CD8-positive, alpha-beta memory T cell (primary cell): Measurements from ENCODE around the gene IL21R. TPM values are rescaled to one million over a fixed set of nuclear protein-coding genes. Genes with fewer than 3 reads are reported as not detected.

Experiments
- CTCF ChIA-PET: fragments of 350-600 bp; sonication (Branson Sonifier 250); formaldehyde crosslinking; loops from one replicate; lab custom pipeline; 2021; ENCODE audit warnings: antibody characterized with exemption; lab: Charles Lee
- POLR2A ChIA-PET: fragments of 350-600 bp; sonication (Branson Sonifier 250); formaldehyde crosslinking; loops from one replicate; lab custom pipeline; 2021; ENCODE audit warnings: antibody characterized with exemption; lab: Charles Lee
- DNase-seq, 5 donors: peaks; one replicate each; pipeline versions ENCODE4 v3.0.0 to v3.0.0-alpha.2; 2020 to 2022; ENCODE audit warnings: mixed read lengths in 1 of 5
- H3K27ac ChIP-seq: one replicate; pipeline ENCODE4 v1.7.0; 2013; ENCODE audit warnings: low read depth, mild to moderate bottlenecking, low read length, moderate library complexity
- H3K27me3 ChIP-seq: 2 replicates; pipeline ENCODE4 v1.7.0; 2013; ENCODE audit warnings: low read length, mild to moderate bottlenecking; ENCODE audit not compliant: insufficient read depth, poor library complexity, severe bottlenecking
- H3K36me3 ChIP-seq: 2 replicates; pipeline ENCODE4 v1.7.0; 2013; ENCODE audit warnings: mild to moderate bottlenecking, low read length, moderate library complexity; ENCODE audit not compliant: insufficient read depth
- H3K4me1 ChIP-seq: 2 replicates; pipeline ENCODE4 v1.7.0; 2013; ENCODE audit warnings: mild to moderate bottlenecking, low read length, moderate library complexity; ENCODE audit not compliant: insufficient read depth
- H3K4me3 ChIP-seq: 2 replicates; pipeline ENCODE4 v1.7.0; 2013; ENCODE audit warnings: mild to moderate bottlenecking, low read length
- H3K9me3 ChIP-seq: 2 replicates; pipeline ENCODE4 v1.7.0; 2013; ENCODE audit warnings: mild to moderate bottlenecking, low read length
- H3K27ac Mint-ChIP-seq, 8 donors: one replicate each; pipeline ENCODE4 v1.8.0; 2020 to 2021; ENCODE audit warnings: mixed read lengths in 8 of 8, mild to moderate bottlenecking in 6 of 8, inconsistent platforms in 3 of 8, moderate library complexity in 3 of 8
- H3K27me3 Mint-ChIP-seq, 2 donors: one replicate each; pipeline ENCODE4 v1.8.0; 2020 to 2021; ENCODE audit warnings: mixed read lengths in 2 of 2, mild to moderate bottlenecking in 1 of 2, moderate library complexity in 1 of 2
- H3K36me3 Mint-ChIP-seq, 3 donors: one replicate each; pipeline ENCODE4 v1.8.0; 2020 to 2021; ENCODE audit warnings: mixed read lengths in 3 of 3, inconsistent platforms in 1 of 3, mild to moderate bottlenecking in 1 of 3
- H3K4me1 Mint-ChIP-seq, 3 donors: one replicate each; pipeline ENCODE4 v1.8.0; 2020 to 2021; ENCODE audit warnings: mixed read lengths in 3 of 3, inconsistent platforms in 1 of 3, mild to moderate bottlenecking in 1 of 3
- H3K4me3 Mint-ChIP-seq, 7 donors: one replicate each; pipeline ENCODE4 v1.8.0; 2020 to 2021; ENCODE audit warnings: mixed read lengths in 7 of 7, mild to moderate bottlenecking in 6 of 7, moderate library complexity in 4 of 7, inconsistent platforms in 2 of 7
- H3K9me3 Mint-ChIP-seq, 5 donors: one replicate each; pipeline ENCODE4 v1.8.0; 2020 to 2022; ENCODE audit warnings: mixed read lengths in 5 of 5, mild to moderate bottlenecking in 3 of 5, moderate library complexity in 2 of 5, inconsistent platforms in 1 of 5
- polyA plus RNA-seq: library from polyadenylated mRNA; unstranded; fragments of 300-500 nt; fragmentation: Illumina TruSeq; gene quantifications from one replicate; pipeline ENCODE4 v1.2.3, GENCODE V29; 2021
- total RNA-seq, 2 experiments: library from RNA; stranded (reverse); gene quantifications; one replicate each; pipeline ENCODE4 v1.2.3, GENCODE V29; 2021

The IL21R gene
- total and polyA plus RNA-seq, 3 experiments from 2014 or later, result 53.7 to 84.5 (median 80.5) TPM

- H3K4me3 ChIP-seq, result no peak overlapping the region
- Mint-ChIP-seq H3K9me3 (no peaks in the 10 kb centered on the region), H3K27me3 (peaks cover 0 to 1% of the 10 kb centered on the region in 2 donors), H3K27ac (peak overlapping the region in 2 of 8 donors; percentile 3 to 30), H3K4me3 (no peak overlapping the region), H3K4me1 (no peaks in the 10 kb centered on the region), H3K36me3 (peaks cover 5 to 92% (median 28%) of the 10 kb centered on the region in 3 donors)
- no peak for DNase-seq
- peaks cover 42% of the 10 kb centered on the region for H3K36me3 ChIP-seq
- no peaks in the 10 kb centered on the region for H3K9me3 ChIP-seq
- ChIA-PET POLR2A (no interaction called here), CTCF (no interaction called here)
- no peaks in the 10 kb centered on the region for H3K27me3 ChIP-seq
- no peak overlapping the region for H3K27ac ChIP-seq
- no peaks in the 10 kb centered on the region for H3K4me1 ChIP-seq
Measured at GRCh38 chr16:27476240-27476639, 74.3 kb downstream of the IL21R start.

DNA sequence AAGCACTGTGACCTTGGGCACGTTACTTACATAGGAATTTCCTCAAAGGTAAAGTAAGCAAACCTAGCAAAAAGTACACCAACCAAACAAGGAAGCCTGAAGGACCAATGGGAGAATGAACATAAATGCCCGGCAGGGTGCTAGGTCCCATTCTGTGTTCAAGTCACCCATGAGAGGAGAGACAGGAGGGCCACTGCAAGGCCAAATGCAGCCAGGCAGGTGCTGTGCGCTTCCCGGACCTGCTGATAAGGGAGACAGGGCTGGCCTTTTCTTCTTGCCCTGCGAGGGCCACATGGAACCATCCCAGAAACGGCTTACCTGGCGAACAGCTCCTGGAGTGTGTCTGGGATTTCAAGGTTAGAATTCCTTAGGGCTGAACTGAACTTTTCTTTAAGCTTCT, 78.8 kb downstream of the IL21R start:
- Mint-ChIP-seq H3K36me3 (peaks cover 15 to 96% (median 42%) of the 10 kb centered on the region in 3 donors), H3K27ac (peak overlapping the region in 3 of 8 donors; percentile 2 to 50 (median 47)), H3K4me3 (no peak overlapping the region), H3K9me3 (no peaks in the 10 kb centered on the region), H3K27me3 (peaks cover 0 to 1% of the 10 kb centered on the region in 2 donors), H3K4me1 (no peaks in the 10 kb centered on the region)
- peaks cover 59% of the 10 kb centered on the region for H3K36me3 ChIP-seq
- ChIA-PET CTCF (no interaction called here), POLR2A (no interaction called here)
- no peak overlapping the region for H3K27ac ChIP-seq
- DNase-seq, result no peak
- H3K4me3 ChIP-seq, result no peak overlapping the region
- no peaks in the 10 kb centered on the region for H3K9me3 ChIP-seq
- no peaks in the 10 kb centered on the region for H3K27me3 ChIP-seq
- H3K4me1 ChIP-seq, result no peaks in the 10 kb centered on the region

DNA sequence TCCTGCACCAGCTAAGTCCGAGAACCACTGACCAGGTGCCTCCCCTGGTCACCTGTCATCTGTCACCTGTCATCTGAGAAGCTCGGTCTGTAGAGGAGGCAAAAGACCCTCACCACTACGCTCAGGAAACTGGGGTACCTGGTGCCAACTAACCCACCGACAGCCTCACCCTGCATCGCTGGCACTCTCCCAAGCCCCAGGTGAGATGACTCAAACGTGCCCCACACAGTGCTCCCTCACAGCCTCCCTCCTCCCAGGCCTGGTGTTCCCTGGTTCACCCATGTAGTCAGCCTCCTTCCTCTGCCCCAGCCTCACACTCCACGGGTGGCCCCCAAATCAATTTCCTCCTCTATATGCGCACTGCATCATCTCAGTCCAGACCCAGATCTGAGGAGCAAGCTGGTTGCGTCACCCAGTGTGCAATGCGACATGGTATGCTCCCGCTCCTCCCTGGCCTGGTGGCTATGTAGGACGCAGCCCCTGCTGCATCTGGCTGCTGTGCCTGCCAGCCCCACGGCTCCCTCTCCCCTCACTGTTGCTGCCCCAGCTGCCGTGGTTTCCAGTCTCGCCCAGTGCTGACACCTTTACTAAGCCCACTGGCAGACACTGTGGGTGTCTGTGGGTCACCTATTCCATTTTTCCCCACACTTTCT, 79.4 kb downstream of the IL21R start:
- H3K9me3 Mint-ChIP-seq, result no peaks in the 10 kb centered on the region
- no peaks in the 10 kb centered on the region for H3K9me3 ChIP-seq
- H3K27me3 ChIP-seq, result no peaks in the 10 kb centered on the region
- peak overlapping the region in 3 of 8 donors; percentile 17 to 96 (median 50) for H3K27ac Mint-ChIP-seq
- DNase-seq, result no peak
- H3K4me3 Mint-ChIP-seq, result no peak overlapping the region
- peaks cover 0 to 1% of the 10 kb centered on the region in 2 donors for H3K27me3 Mint-ChIP-seq
- H3K36me3 ChIP-seq, result peaks cover 59% of the 10 kb centered on the region
- ChIA-PET CTCF (interaction anchor here (1.1 kb wide), 1 partner anchor 18 kb away, joined by 3 read pairs; no protein-coding TSS in a partner anchor), POLR2A (no interaction called here)
- H3K36me3 Mint-ChIP-seq, result peaks cover 15 to 96% (median 38%) of the 10 kb centered on the region in 3 donors
- no peak overlapping the region for H3K27ac ChIP-seq
- no peaks in the 10 kb centered on the region for H3K4me1 Mint-ChIP-seq
- no peaks in the 10 kb centered on the region for H3K4me1 ChIP-seq
- no peak overlapping the region for H3K4me3 ChIP-seq

DNA sequence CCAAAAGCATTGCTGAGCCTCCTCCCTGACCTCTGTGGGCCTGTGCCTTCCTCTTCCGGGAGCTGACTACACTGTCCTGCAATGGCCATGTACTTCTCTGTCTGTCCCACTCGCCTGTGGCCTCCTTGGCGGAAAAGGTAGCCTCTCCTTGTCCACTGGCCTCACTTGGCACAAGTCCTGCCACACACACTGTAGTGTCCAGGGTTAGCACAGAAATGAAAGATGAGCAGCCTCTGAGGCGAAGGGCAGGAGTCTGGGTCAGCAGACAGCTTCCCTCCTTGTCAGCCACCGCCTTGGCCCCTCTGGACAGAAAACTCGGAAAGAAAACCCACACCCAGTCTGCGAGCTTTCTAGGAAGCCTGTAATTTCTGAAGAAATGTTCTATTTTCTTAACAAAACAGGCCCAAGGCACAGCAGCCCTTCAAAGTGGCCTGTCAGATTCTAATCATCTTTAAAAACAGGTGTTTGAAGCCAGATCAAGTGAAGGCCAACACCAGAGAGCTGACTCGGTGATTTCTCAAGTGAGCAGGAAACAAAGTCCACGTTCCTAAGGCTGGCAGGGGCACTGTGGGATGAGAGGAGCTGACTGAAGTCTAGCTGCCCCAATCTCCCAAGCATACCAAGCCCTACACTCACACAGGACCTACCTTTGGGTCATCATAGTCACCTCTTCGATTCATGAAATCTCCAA, 80.6 kb downstream of the IL21R start:
- Histone ChIP-seq H3K9me3 (no peaks in the 10 kb centered on the region), H3K27me3 (no peaks in the 10 kb centered on the region), H3K4me1 (no peaks in the 10 kb centered on the region), H3K27ac (no peak overlapping the region), H3K36me3 (peaks cover 57% of the 10 kb centered on the region), H3K4me3 (no peak overlapping the region)
- no peak overlapping the region for H3K4me3 Mint-ChIP-seq
- peak overlapping the region in 2 of 8 donors; percentile 51 to 59 for H3K27ac Mint-ChIP-seq
- ChIA-PET CTCF (interaction anchor here (1.2 kb wide), 1 partner anchor 20 kb away, joined by 3 read pairs; no protein-coding TSS in a partner anchor), POLR2A (no interaction called here)
- peaks cover 21 to 95% (median 36%) of the 10 kb centered on the region in 3 donors for H3K36me3 Mint-ChIP-seq
- no peak for DNase-seq
- peaks cover 0 to 1% of the 10 kb centered on the region in 2 donors for H3K27me3 Mint-ChIP-seq
- H3K9me3 Mint-ChIP-seq, result no peaks in the 10 kb centered on the region
- H3K4me1 Mint-ChIP-seq, result no peaks in the 10 kb centered on the region

GRCh38 chr16:27483088-27483437, 81.1 kb downstream of the IL21R start:
- H3K27ac Mint-ChIP-seq, result no peak overlapping the region
- H3K27ac ChIP-seq, result no peak overlapping the region
- CTCF ChIA-PET, result interaction anchor here (1.2 kb wide), 1 partner anchor 20 kb away, joined by 3 read pairs; no protein-coding TSS in a partner anchor

GRCh38 chr16:27483624-27484023, 81.7 kb downstream of the IL21R start:
- ChIA-PET POLR2A (no interaction called here), CTCF (interaction anchor here (1.2 kb wide), 1 partner anchor 21 kb away, joined by 3 read pairs; no protein-coding TSS in a partner anchor)
- Mint-ChIP-seq H3K27ac (peak overlapping the region in 1 of 8 donors; percentile 77), H3K9me3 (no peaks in the 10 kb centered on the region), H3K4me1 (no peaks in the 10 kb centered on the region), H3K27me3 (peaks cover 0 to 1% of the 10 kb centered on the region in 2 donors), H3K36me3 (peaks cover 28 to 94% (median 37%) of the 10 kb centered on the region in 3 donors), H3K4me3 (no peak overlapping the region)
- no peaks in the 10 kb centered on the region for H3K9me3 ChIP-seq
- no peak overlapping the region for H3K4me3 ChIP-seq
- H3K4me1 ChIP-seq, result no peaks in the 10 kb centered on the region
- no peak overlapping the region for H3K27ac ChIP-seq
- H3K36me3 ChIP-seq, result peaks cover 66% of the 10 kb centered on the region
- H3K27me3 ChIP-seq, result no peaks in the 10 kb centered on the region
- DNase-seq, result no peak

More at GRCh38 chr16:27483088-27483437, 81.1 kb downstream of the IL21R start:
- no peaks in the 10 kb centered on the region for H3K9me3 Mint-ChIP-seq
- H3K36me3 Mint-ChIP-seq, result peaks cover 25 to 94% (median 37%) of the 10 kb centered on the region in 3 donors
- POLR2A ChIA-PET, result no interaction called here
- no peaks in the 10 kb centered on the region for H3K4me1 ChIP-seq
- H3K36me3 ChIP-seq, result peaks cover 60% of the 10 kb centered on the region
- DNase-seq, result no peak
- H3K27me3 ChIP-seq, result no peaks in the 10 kb centered on the region
- no peaks in the 10 kb centered on the region for H3K9me3 ChIP-seq
- H3K4me3 ChIP-seq, result no peak overlapping the region
- no peak overlapping the region for H3K4me3 Mint-ChIP-seq
- H3K27me3 Mint-ChIP-seq, result peaks cover 0 to 1% of the 10 kb centered on the region in 2 donors
- no peaks in the 10 kb centered on the region for H3K4me1 Mint-ChIP-seq

- Histone ChIP-seq H3K36me3 (peaks cover 75% of the 10 kb centered on the region), H3K4me3 (no peak overlapping the region), H3K9me3 (no peaks in the 10 kb centered on the region), H3K4me1 (no peaks in the 10 kb centered on the region), H3K27me3 (no peaks in the 10 kb centered on the region), H3K27ac (no peak overlapping the region)
- H3K36me3 Mint-ChIP-seq, result peaks cover 28 to 97% (median 42%) of the 10 kb centered on the region in 3 donors
- no peaks in the 10 kb centered on the region for H3K4me1 Mint-ChIP-seq
- peak overlapping the region in 3 of 8 donors; percentile 44 to 69 (median 52) for H3K27ac Mint-ChIP-seq
- POLR2A ChIA-PET, result no interaction called here
- CTCF ChIA-PET, result no interaction called here
- DNase-seq, result no peak
- no peaks in the 10 kb centered on the region for H3K9me3 Mint-ChIP-seq
- H3K4me3 Mint-ChIP-seq, result no peak overlapping the region
- H3K27me3 Mint-ChIP-seq, result no peaks in the 10 kb centered on the region
Measured at GRCh38 chr16:27485126-27485525, 83.2 kb downstream of the IL21R start.

DNA sequence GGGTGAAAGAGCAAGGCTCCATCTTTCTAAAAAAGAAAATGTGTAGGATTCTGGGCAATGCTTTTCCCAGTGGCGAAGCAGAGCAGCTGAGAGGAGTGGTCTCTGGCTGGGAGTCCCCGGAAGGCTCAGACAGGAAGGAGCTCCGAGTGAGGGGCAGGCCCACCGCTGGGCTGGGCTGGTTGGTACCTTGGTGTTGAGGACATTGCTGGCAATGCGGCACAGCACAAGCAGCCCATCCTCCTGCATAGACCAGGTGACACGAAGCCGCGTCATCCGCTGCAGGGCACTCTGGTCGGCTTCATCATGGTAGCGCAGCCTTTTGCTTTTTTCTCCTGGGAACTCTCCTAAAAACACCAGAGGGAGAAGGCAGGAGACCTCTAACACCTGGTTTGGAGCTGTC, 83.8 kb downstream of the IL21R start:
- no peaks in the 10 kb centered on the region for H3K27me3 ChIP-seq
- H3K4me3 Mint-ChIP-seq, result no peak overlapping the region
- no peaks in the 10 kb centered on the region for H3K4me1 Mint-ChIP-seq
- ChIA-PET POLR2A (no interaction called here), CTCF (no interaction called here)
- H3K27ac Mint-ChIP-seq, result no peak overlapping the region
- H3K9me3 ChIP-seq, result no peaks in the 10 kb centered on the region
- peaks cover 28 to 97% (median 40%) of the 10 kb centered on the region in 3 donors for H3K36me3 Mint-ChIP-seq
- H3K27ac ChIP-seq, result no peak overlapping the region
- no peak overlapping the region for H3K4me3 ChIP-seq
- H3K27me3 Mint-ChIP-seq, result no peaks in the 10 kb centered on the region
- peaks cover 68% of the 10 kb centered on the region for H3K36me3 ChIP-seq
- H3K9me3 Mint-ChIP-seq, result no peaks in the 10 kb centered on the region
- DNase-seq, result no peak
- no peaks in the 10 kb centered on the region for H3K4me1 ChIP-seq
